Glomerular visceral epithelial cell (primary cell): Measurements from ENCODE around the gene SON.
A peak's percentile ranks its signal among the peaks of the same experiment; 100 is the strongest.
"Not testable (repeated sequence)": the region's sequence is repeated elsewhere in the genome, so short reads cannot be mapped to it uniquely, and the experiment has no call there.

Source experiments
- DNase-seq: peaks from one replicate; pipeline ENCODE4 v3.0.0-alpha.2; 2016; ENCODE audit errors: extremely low spot score

The SON gene, protein sequence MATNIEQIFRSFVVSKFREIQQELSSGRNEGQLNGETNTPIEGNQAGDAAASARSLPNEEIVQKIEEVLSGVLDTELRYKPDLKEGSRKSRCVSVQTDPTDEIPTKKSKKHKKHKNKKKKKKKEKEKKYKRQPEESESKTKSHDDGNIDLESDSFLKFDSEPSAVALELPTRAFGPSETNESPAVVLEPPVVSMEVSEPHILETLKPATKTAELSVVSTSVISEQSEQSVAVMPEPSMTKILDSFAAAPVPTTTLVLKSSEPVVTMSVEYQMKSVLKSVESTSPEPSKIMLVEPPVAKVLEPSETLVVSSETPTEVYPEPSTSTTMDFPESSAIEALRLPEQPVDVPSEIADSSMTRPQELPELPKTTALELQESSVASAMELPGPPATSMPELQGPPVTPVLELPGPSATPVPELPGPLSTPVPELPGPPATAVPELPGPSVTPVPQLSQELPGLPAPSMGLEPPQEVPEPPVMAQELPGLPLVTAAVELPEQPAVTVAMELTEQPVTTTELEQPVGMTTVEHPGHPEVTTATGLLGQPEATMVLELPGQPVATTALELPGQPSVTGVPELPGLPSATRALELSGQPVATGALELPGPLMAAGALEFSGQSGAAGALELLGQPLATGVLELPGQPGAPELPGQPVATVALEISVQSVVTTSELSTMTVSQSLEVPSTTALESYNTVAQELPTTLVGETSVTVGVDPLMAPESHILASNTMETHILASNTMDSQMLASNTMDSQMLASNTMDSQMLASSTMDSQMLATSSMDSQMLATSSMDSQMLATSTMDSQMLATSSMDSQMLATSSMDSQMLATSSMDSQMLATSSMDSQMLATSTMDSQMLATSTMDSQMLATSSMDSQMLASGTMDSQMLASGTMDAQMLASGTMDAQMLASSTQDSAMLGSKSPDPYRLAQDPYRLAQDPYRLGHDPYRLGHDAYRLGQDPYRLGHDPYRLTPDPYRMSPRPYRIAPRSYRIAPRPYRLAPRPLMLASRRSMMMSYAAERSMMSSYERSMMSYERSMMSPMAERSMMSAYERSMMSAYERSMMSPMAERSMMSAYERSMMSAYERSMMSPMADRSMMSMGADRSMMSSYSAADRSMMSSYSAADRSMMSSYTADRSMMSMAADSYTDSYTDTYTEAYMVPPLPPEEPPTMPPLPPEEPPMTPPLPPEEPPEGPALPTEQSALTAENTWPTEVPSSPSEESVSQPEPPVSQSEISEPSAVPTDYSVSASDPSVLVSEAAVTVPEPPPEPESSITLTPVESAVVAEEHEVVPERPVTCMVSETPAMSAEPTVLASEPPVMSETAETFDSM (N-terminal part only)

DNA sequence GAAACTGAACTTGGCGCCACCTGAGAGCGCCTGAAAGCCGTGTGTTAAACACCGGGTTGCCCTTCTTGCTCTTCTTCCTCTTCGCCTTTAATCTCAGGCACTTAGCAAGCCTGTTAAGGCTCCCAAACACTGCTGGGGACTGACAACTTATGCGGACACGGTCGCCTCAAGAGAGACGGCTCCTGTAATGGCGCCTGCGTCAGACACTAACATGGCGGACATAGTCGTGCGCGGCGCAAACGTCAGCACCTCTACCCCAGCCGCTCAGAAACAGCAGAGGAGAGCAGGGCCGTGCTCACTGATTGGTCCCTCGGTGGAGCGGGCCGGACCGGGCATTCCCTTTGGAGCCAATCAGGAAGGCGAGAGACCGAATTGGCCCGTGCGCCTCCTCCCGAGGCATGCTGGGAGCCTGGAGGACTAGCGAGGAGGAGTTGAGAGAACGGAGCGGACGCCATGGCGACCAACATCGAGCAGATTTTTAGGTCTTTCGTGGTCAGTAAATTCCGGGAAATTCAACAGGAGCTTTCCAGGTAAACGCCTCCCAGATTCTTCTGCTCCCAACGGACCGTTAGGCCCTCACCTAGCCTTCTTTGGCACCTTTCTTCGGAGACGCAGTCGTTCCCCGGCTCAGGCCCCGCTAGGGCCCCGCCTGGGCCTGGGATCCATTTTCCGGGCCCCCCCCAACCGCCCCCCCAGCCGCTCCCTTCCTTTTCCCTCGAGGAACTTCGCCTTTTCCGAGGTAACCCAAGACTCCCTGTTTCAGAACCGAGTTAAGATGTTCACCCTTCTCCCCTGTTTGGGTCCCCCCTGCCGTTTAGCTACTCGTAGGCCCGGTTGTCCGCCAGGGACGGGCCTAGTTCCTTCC is at the start of gene SON:
Gene SON, plus strand, starts transcription at position 399 of the 865 bp plus-strand sequence. Its CDS starts 55 bp downstream, at position 454.
- DNase-seq, result peak; percentile 99

- DNase-seq, result no peak
Observed at GRCh38 chr21:33493756-33494155, 49.1 kb upstream of the SON start.

GRCh38 chr21:33495743-33496142 is 47.1 kb upstream of the SON start:
- DNase-seq, result no peak

- DNase-seq, result no peak
Observed at GRCh38 chr21:33496345-33496744, 46.5 kb upstream of the SON start.

DNA sequence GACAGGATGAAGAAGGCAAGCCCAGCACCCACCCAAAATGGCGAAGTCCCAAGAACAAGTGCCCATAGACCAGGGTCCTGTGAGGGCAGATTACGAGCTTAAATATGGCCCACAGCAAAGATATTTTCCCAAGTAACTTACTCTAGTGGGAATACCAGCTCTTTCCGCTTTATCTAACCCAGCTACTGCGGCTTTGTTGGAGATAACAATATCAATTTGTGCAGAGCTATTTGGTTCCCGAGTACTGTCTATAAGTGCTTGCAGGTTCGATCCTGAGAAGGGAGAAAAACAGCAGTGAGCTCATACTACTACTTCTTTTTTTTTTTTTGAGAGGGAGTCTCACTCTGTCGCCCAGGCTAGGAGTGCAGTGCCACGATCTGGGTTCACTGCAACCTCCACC is 37.0 kb upstream of the SON start:
- no peak for DNase-seq

- DNase-seq, result not testable (repeated sequence)
Observed at GRCh38 chr21:33507003-33507402, 35.8 kb upstream of the SON start.

DNA sequence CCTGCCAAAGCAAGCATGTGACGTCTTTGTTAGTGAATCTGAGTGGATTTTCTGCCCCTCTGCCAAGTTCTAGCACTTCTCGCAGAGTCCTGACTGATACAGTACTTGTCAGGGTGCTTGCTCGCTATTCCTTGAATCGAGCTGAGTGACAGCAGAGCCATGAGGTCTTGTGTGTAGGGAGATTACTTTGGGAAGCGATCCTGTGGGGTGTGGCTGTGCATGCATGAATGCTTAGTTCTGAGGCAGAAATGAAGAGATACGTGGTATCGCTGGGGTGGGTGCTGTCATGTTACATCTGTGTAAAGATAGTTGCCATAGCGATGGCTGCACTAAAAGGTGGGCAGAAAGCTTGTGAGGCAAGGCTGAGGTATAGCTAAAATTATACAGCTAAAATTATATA is 32.0 kb upstream of the SON start:
- DNase-seq, result no peak

DNA sequence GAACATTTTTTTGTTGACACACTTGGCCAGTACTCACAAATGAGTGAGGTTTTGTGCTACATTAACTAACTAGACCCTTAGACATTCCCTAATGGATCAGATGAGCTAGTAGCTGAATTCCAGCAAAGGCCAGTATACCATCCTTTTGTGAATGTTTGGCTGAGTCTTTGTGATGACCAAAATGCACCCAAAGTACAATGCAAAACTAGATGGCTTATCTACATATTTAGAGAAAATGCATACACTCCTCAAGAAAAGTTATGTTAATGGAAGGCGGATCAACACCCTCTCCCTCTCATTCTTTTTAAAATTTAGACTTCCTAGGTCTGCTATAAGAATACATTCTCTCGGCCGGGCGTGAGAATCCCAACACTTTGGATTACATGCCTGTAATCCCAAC is 31.2 kb upstream of the SON start:
- DNase-seq, result no peak

DNA sequence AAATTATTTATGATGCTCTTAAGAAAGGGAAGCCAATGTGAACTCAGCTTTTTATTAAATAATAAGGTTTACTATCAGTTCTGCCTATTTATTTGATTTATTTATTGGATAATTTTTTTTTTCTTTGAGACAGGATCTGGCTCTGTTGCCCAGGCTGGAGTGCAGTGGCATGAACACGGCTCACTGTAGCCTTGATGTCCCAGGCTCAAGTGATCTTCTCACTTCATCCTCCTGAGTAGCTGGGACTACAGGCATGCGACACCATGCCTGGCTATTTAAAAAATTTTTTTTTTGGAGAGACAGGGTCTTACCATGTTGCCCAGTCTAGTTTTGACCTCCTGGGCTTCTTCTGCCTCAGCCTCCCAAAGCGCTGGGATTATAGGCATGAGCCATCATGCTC is 30.4 kb upstream of the SON start:
- no peak for DNase-seq

DNA sequence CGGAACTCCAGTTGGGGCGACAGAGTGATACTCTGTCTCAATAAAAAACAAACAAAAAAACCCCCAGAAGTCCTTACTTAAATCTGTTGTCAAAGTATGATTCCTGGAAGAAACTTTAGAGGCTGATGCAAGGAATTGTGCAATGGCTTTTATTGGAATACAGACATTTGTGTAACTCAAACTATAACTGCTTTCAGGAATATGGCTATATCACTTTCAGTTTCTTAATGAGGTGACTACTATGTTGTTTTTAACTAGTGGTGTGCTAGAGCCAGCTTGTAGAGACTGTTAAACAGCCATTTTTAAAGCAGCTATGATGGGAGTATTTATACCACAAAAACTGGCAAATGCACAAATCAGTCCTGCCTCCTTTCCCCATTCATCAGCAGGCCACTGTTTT is 28.6 kb upstream of the SON start:
- no peak for DNase-seq

- no peak for DNase-seq
Observed at GRCh38 chr21:33518899-33519298, 23.9 kb upstream of the SON start.

GRCh38 chr21:33522297-33522952 is 20.4 kb upstream of the SON start:
- no peak for DNase-seq

GRCh38 chr21:33522953-33523349 is 19.9 kb upstream of the SON start:
- DNase-seq, result no peak

DNA sequence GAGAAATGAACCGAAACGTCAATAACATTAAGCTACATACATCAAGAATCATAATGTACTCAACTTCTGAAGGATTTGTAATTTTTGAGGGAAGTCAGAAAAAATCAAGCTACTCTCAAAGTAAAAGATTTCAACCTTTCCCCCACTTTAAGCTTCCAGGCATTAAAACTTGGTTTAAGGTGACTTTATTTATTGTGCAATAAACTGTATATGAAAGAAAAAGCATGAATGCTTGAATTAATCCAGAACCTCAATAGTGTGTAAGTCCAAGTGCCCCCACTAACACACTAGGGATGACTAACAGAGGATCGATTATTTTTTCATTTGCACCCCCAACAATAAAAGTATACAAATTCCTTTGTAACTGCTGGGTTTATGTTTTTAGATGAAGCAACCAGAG is 11.8 kb upstream of the SON start:
- DNase-seq, result no peak

DNA sequence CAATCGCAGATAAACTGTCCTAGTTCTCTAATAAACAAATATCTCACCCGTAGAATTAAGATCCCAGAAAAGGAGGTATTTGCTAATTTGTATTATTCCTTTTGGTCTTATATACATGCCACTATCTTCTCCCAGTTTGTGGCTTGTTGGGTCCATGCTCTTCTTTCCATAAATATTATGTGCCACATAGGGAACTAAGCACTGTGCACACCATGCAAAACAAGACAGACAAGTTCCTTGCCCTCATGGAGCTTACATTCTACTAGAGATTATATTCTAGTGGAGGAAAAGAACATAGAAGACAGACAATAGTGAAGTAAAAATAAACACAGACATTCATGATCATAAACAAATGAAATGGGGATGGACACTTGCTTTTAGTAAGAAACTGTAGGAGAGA is 5.6 kb upstream of the SON start:
- no peak for DNase-seq

DNA sequence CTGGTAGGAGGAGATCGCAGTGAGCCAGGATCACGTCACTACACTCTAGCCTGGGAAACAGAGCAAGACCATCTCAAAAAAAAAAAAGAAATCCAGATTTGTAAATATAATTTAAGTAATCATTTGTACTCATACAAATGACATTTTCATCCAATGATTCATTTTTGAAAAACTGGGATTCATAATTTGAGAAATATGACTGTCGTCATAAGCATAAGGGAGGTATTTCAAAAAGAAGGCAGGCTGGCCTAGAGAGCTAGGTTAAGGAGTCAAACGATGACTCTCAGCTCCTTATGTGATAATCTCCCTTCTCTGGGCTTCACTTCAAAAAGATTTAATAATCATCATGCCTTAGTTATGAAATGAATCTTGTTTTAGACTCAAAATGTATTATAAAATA is 3.2 kb upstream of the SON start:
- DNase-seq, result no peak

DNA sequence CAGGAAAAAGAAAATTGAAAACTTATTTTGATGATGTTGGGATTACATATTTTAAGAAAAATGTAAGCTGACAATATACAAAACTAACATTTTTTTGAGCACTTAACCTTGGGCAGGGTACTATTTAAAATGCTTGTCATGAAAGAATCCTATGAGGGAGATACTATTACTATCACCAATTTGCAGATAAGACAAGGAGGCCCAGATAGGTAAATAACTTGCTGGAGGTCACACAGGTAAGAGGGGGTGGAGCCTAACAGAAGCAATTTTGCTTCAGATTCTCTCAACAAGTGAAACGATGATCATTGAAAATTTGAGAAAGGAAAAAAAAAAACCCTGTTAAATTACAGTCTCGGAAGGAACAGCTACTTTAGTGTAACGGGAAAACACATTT is 2.1 kb upstream of the SON start:
- DNase-seq, result no peak

DNA sequence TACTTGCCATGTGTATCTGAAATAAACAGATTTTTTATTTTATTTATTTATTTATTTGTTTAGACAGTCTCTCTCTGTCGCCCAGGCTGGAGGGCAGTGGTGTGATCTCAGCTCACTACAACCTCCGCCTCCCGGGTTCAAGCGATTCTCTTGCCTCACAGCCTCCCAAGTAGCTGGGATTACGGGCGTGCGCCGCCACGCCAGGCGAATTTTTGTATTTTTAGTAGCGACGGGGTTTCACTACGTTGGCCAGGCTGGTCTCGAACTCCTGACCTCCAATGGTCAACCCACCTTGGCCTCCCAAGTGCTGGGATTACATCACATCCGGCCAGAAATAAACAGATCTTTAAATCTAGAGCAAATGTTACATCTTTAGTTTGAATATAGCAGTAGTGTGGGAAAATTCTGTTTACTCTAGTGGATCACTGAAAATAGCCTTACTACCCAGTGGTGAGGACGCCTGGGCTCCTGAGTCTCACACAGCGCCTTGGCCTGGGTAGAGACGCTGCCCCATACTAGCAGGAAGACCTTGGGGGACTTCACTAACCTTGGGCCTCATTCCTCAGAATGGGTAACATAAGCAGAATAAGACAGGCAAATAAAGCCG is 1.6 kb upstream of the SON start:
- peak; percentile 28 for DNase-seq

DNA sequence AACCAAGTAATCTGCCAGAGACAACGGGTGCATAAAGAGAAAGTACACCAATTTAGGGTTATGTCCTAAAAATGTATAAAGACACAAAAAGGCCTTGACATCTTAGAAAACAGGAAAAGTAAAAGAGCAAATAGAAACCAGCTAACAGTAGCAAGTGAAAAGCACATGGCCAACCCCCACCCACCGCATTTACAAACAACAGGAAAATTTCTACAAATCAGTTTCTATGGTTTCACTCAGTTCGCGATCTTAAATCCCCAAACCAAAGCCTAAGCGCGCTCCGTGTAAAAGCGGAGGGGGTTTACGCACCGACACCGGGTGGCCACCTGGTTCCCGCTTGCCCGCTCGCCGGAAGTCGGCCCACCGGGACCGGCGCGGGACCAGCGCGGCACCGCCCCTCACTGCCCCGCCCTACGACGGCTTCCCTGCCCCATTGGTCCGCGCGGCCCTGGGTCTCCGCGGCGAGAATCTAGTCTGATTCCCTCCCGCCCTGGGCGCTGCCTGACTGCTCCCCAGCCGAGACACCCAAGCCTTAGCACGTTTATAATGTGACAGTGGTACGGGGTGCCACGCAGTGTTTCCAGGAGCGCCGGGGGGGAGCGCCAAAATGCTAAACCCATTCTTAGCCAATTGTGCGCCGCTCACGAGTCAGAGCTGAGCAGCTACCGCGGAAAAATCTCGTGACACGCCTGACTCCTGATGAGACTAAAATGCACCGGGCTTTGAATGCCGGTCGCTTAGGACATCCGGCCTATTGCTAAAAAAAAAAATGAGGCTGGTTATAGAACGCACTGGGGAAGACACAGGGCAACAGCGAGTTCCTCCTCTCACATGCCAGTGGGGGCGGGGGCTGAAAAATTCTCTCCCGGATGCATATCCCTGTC is 840 bp upstream of the SON start, which contains the start of gene GART:
Gene GART, minus strand, starts transcription at position 362 of the 884 bp plus-strand sequence. CDS start 2,802 bp downstream, outside the sequence.
- DNase-seq, result peak; percentile 83
